AG04450 (cell line): Measurements from ENCODE around the gene PTH1R. TPM values are rescaled to one million over a fixed set of nuclear protein-coding genes. Genes with fewer than 3 reads are reported as not detected.

Experiments
- CTCF ChIA-PET: fragments of 300-600, 350-600 bp; formaldehyde crosslinking; extraction: SDS; loops from one replicate; lab custom pipeline; 2022; ENCODE audit warnings: antibody characterized with exemption, inconsistent platforms; lab: Charles Lee
- POLR2A ChIA-PET: fragments of 350-600 bp; formaldehyde crosslinking; extraction: SDS; loops from one replicate; lab custom pipeline; 2021; ENCODE audit warnings: antibody characterized with exemption, inconsistent platforms; lab: Yijun Ruan, JAX
- DNase-seq: peaks from one replicate; pipeline ENCODE4 v3.0.0-alpha.2; 2011; ENCODE audit warnings: low read depth, low spot score
- H3K27ac ChIP-seq: one replicate; pipeline ENCODE4 v1.5.1; 2012; ENCODE audit warnings: low read depth, low read length, control low read depth
- H3K27me3 ChIP-seq: one replicate; pipeline ENCODE4 v1.6.0; 2012; ENCODE audit warnings: low read length; ENCODE audit not compliant: control insufficient read depth, insufficient read depth
- H3K4me3 ChIP-seq: 2 replicates; pipeline ENCODE4 v1.5.1; 2011; ENCODE audit warnings: mild to moderate bottlenecking, low read depth, low read length, control low read depth
- H3K9me3 ChIP-seq: 2 replicates; pipeline ENCODE4 v1.5.1; 2012; ENCODE audit warnings: low read length; ENCODE audit not compliant: control insufficient read depth, insufficient read depth
- CTCF ChIP-seq: IDR thresholded peaks from 2 replicates; pipeline ENCODE4 v1.5.1; 2011; ENCODE audit warnings: low read depth, low read length, control low read depth, inconsistent platforms
- polyA plus RNA-seq: library from polyadenylated mRNA; depleted of rRNA; stranded (reverse); fragments of >200 nt; gene quantifications from 2 replicates; pipeline ENCODE4 v1.2.3, GENCODE V29; 2011

PTH1R gene
- polyA plus RNA-seq, 1 experiment = 0.05 TPM

GRCh38 chr3:46880884-46881595, 3.5 kb downstream of the PTH1R start:
- no peak for DNase-seq
- POLR2A ChIA-PET = no interaction called here
- Histone ChIP-seq H3K9me3 (no peaks in the 10 kb centered on the region; the same call in 1 of the 2 replicates), H3K27me3 (peaks cover 50% of the 10 kb centered on the region), H3K27ac (no peak overlapping the region), H3K4me3 (no peak overlapping the region)
- CTCF ChIA-PET = interaction anchor here (0.9 to 2.8 kb wide), 2 partner anchors 14 to 15 kb away, joined by 5 to 12 read pairs; no protein-coding TSS in a partner anchor
- no peak for TF ChIP-seq CTCF

- H3K4me3 ChIP-seq = peak overlapping the region; percentile 49
- no peak for DNase-seq
- TF ChIP-seq CTCF = no peak
- H3K9me3 ChIP-seq = no peaks in the 10 kb centered on the region; the same call in 1 of the 2 replicates
- ChIA-PET POLR2A (no interaction called here), CTCF (interaction anchor here (0.7 to 2.8 kb wide), 3 partner anchors 13 to 419 kb away, joined by 5 to 12 read pairs (median 5); no protein-coding TSS in a partner anchor)
- no peak overlapping the region for H3K27ac ChIP-seq
- peaks cover 54% of the 10 kb centered on the region for H3K27me3 ChIP-seq
Measured at GRCh38 chr3:46881596-46882376, 4.3 kb downstream of the PTH1R start.

DNA sequence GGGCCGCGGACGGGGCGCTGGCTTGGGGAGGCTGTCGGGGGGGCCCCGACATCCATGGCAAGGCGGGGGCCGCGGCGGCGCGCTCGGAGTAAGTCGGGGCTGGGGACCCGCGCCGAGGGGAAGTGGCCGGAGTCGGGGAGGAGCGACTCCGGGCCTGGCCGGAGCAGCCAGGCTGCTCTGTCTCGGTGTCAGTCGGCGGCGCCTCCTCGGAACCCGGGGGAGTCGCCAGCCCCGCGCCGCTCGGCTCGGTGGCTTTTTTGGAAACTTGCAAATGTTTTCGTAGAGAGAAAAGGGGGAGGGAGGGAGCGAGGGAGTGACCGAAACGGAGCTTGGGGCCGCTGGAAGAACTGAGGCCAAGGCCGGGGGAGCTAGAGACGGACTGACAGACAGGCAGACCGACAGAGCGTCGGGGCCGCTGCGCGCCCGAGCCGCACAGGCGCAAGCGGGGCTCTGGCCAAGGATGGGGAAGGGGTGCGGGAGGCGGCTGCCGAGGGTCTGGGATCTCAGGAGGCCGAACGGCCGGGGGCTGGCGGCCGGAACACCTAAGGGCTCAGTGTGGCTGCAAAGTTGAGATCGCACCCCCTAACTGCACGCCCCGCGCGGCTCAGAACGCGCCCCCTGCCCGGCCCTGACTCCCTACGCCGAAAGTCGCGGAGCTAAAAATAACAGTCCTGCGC, 5.0 kb downstream of the PTH1R start:
- Histone ChIP-seq H3K4me3 (peak overlapping the region; percentile 49), H3K27ac (no peak overlapping the region), H3K27me3 (peaks cover 61% of the 10 kb centered on the region), H3K9me3 (no peaks in the 10 kb centered on the region; the same call in 1 of the 2 replicates)
- no peak for TF ChIP-seq CTCF
- CTCF ChIA-PET = interaction anchor here (0.6 to 2.8 kb wide), 5 partner anchors 13 to 420 kb away, joined by 3 to 12 read pairs (median 5); no protein-coding TSS in a partner anchor
- DNase-seq = no peak
- POLR2A ChIA-PET = no interaction called here

- peaks cover 68% of the 10 kb centered on the region for H3K27me3 ChIP-seq
- POLR2A ChIA-PET = no interaction called here
- CTCF ChIA-PET = interaction anchor here (0.6 to 2.8 kb wide), 4 partner anchors 12 to 241 kb away, joined by 3 to 12 read pairs (median 6); no protein-coding TSS in a partner anchor
Measured at GRCh38 chr3:46883054-46883829, 5.7 kb downstream of the PTH1R start.

More at GRCh38 chr3:46883054-46883829, 5.7 kb downstream of the PTH1R start:
- peak overlapping the region; percentile 49; the same call in 1 of the 2 replicates for H3K4me3 ChIP-seq
- TF ChIP-seq CTCF = no peak
- H3K9me3 ChIP-seq = no peaks in the 10 kb centered on the region; the same call in 1 of the 2 replicates
- no peak for DNase-seq
- no peak overlapping the region for H3K27ac ChIP-seq
